Measurements from ENCODE around the gene NDC1. TPM values are rescaled to one million over a fixed set of nuclear protein-coding genes. Genes with fewer than 3 reads are reported as not detected.
"Not testable (repeated sequence)": the region's sequence is repeated elsewhere in the genome, so short reads cannot be mapped to it uniquely, and the experiment has no call there.

NDC1 gene
- polyA plus RNA-seq, 1 donor, result 38.9 TPM

DNA sequence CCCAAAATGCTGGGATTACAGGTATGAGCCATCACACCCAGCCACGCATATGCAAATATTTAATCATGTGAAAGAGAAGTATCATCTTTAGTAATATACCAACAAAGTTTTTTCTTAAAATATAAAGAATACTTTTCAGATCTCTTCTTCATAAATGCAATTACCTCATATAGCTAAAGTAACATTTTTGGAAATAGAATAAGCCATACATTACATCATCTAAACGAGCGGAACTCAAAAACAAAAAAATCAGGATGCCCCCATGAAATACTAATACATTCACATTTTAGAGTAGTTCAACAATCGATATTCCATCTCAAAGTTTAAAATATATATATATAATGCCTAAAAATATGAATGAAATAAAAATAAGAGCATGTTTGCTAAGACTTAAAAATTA lies 4.7 kb downstream of the NDC1 start:
- no peak for DNase-seq

DNA sequence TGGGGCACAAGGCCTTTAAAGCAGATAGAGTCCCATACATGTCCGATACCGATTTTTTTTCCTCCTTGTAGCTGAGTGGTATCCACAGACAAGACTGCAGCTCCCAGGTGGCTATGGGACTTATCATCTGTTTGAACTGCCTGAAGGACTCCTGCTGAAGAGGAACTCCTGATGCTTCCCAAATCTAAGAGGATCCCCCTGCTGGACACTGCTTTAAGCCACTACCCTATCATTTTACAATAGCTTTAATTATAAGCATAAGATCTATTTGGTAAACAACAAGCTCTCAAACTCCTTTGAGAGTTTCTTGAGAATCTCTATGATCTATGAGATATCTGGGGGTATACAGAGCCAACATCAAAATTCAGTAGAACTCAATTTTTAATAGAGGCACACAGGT lies 11.7 kb downstream of the NDC1 start:
- no peak for DNase-seq

DNA sequence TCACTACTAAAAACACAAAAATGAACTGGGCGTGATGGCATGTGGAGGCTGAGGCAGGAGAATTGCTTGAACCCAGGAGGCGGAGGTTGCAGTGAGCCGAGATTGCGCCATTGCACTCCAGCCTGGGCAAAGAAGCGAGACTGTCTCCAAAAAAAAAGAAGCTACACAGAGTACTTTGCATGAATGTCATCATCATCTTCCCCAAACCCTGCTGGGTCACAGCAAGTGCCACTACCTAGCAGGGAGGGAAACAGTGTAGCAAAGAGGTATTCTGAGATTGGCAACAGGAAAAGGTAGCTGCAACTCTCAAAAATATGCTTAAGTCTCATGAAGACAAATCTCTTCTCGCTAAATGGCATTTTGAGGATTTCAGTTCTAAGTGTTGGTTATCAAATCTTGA lies 12.8 kb downstream of the NDC1 start:
- no peak for DNase-seq

DNA sequence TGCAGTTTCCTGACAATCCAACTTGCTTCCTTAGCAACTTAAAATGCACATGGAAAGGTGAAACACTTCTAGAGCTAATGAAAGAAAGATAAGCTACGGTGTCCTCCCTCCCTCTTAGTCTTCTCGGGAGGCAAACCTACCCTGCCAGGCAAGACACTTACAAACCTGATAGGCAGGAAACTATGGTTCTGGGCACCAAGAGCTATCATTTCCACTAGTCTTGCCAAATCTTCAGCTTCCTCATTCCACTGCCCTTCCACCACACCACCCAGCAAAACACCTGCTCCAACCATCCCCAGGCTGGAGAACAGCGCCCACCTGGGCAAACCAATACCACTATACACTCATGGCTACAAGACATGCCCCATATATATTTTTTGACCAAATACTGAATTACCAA lies 15.2 kb downstream of the NDC1 start:
- DNase-seq, result no peak

DNA sequence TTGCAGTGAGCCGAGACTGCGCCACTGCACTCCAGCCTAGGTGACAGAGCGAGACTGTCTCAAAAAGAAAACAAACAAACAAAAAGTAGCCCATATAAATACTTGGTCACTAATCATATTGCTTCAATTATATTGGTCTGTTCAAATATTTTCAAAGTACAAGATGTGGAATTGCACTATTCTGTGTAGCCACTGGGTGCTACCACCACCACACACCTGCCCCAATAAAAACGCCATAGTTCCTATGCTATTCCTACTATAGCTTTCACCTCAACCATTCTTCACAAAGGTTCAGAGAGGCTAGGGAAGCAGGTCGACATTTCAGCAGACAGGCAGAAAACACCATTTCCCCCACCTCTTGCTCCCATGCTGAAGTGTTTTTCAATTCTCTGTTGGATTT lies 16.7 kb downstream of the NDC1 start:
- DNase-seq, result no peak

DNA sequence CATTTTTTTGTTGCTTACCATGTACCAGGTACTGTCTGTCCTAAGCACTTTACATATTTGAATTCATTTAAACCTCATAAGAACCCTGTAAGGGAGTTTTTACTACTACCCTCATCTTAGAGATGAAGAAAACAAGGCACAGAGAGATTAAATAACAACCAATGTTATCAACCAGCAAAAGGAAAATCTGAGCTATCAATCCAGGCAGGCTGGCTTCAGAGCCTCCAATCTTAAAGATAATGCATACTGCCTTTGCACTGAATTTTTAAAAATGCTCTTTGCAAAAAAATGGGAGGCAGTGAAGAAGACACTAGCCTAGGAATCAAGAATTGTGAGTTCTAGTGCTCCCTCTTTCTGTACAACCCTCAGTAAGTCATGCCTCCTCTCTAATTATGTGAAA lies 18.7 kb downstream of the NDC1 start:
- no peak for DNase-seq

DNA sequence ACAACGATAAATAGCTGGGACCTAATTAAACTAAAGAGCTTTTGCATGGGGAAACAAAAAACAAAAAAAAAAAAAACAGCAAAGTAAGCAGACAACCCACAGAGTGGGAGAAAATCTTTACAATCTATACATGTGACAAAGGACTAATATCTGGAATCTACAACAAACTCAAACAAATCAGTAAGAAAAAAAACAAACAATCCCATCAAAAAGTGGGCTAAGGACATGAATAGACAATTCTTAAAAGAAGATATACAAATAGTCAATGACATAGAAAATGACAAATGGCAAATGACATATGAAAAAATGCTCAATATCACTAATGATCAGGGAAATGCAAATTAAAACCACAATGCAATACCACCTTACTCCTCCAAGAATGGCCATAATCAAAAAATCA lies 21.5 kb downstream of the NDC1 start:
- DNase-seq, result not testable (repeated sequence)

DNA sequence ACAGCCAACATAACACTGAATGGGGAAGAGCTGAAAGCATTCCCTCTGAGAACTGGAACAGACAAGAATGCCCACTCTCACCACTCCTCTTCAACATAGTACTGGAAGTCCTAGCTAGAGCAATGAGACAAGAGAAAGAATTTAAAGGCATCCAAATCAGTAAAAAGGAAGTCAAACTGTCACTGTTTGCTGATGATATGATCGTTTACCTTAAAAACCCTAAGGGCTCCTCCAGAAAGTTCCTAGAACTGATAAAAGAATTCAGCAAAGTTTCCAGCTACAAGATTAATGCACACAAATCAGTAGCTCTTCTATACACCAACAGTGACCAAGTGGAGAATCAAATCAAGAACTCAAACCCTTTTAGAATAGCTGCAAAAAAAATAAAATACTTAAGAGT lies 22.6 kb downstream of the NDC1 start:
- not testable (repeated sequence) for DNase-seq

- no peak for DNase-seq
These were observed 26.7 kb downstream of the NDC1 start for GRCh38 chr1:53811414-53811851.

- no peak for DNase-seq
These were observed 27.6 kb downstream of the NDC1 start for GRCh38 chr1:53810497-53810896.

DNA sequence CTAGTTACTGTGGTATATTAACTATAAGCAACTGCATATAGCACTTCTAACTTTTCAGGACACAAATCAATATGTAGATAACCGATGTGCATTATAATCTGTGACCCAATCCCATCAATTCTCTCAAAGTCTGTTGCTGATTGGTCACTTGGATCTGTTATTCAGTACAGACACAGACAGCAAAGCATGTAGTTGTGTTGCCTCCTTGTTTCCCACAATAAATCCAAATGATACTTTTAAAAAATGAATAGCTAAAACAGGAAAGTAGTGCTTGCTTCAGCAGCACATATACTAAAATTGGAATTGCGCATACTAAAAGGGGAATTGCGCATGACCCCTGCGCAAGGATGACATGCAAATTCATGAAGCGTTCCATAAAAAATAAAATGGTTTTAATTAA lies 28.1 kb downstream of the NDC1 start:
- DNase-seq, result no peak

- DNase-seq, result no peak
These were observed 30.2 kb downstream of the NDC1 start for GRCh38 chr1:53807916-53808315.

GRCh38 chr1:53804791-53805505 lies 33.1 kb downstream of the NDC1 start:
- DNase-seq, result no peak

GRCh38 chr1:53804181-53804580 lies 33.9 kb downstream of the NDC1 start:
- no peak for DNase-seq

DNA sequence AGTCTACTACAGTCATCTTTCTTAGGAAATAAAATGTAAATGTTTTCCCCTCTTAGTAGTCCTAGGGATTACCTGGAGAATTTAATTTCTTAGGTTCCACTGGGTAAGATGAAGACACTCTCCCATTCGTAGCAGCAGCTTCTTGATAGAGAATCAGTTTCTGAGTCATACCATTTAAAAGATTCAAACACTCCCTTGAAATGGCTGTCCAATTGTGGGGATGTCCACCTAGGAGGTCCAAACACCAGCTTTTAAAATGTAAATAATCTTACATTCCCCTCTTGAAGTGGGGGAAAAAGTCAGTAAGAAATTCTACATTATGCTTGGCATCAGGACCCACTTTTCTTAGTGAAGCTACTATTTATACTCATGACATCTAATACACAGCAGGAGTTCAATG lies 37.5 kb downstream of the NDC1 start:
- no peak for DNase-seq

DNA sequence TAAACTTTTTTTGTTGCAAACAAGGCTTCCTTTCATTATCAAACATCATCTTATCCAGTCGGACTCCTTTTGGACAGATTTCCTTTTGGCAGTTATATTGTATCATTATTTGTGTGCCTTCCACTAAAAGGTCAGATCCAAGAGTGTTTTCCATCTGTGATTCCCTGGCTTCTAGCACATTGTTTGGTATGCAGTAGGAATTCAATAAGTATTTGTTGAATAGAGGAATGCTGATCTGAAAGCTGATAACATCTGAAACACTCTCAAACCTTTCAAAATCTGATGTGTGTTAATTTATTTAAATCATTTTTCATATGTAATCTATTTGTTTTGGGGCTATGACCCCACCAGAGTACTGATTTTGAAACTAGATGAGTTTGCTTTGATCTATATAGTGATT lies 39.0 kb downstream of the NDC1 start:
- no peak for DNase-seq

- no peak for DNase-seq
These were observed 45.3 kb downstream of the NDC1 start for GRCh38 chr1:53792806-53793205.

DNA sequence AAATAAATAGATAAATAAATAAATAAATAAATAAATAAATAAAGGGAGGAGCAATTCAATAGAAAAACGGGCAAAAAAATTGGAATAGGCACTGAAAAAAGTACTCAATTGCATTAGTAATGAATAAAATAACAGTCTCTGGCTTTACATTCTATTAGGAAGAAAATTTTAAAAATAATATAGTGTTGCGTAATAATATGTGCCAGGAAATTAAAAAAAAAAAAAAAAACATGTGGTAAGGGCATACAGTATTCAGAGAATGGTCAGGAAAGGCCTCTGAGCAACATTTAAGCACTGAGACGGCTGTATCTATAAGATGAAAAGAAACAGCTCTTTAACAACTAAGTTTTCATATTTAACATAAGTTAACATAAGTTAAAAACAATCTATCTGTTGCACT lies 50.4 kb downstream of the NDC1 start:
- DNase-seq, result no peak

GRCh38 chr1:53783056-53783455 lies 55.0 kb downstream of the NDC1 start:
- no peak for DNase-seq

DNA sequence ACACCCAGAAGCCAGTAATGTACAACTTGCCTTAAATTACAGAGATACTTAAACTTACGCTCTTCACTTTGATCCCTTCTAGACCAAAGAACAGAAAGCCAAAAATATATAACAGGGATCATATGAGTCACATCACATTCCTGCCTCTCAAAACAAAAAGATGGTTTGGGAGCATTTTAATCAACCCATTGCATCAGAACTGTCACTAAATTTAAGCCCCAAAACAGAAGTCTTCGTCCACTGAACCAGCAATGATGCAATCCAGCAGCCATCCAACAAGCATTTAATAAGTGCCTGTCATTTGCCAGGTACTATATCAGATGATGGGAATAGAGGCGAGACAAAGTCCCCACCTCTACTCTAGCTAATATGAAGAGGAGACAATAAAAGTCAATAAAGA lies 56.4 kb downstream of the NDC1 start:
- DNase-seq, result no peak

- DNase-seq, result no peak
These were observed 60.8 kb downstream of the NDC1 start for GRCh38 chr1:53777272-53777671.

- no peak for DNase-seq
These were observed 66.4 kb downstream of the NDC1 start for GRCh38 chr1:53771648-53772047.

GRCh38 chr1:53769780-53770179 lies 68.3 kb downstream of the NDC1 start:
- no peak for DNase-seq

- no peak for DNase-seq
These were observed 68.9 kb downstream of the NDC1 start for GRCh38 chr1:53769184-53769583.

Data from left kidney (tissue), 2 donors.